Testis (tissue), 2 donors: ENCODE results near the gene ECHS1.

Source experiments
- POLR2A ChIP-seq: fragments of 450-650 bp; IDR thresholded peaks from one replicate; pipeline ENCODE4 v1.6.1; 2017; ENCODE audit warnings: antibody characterized with exemption, mild to moderate bottlenecking, moderate library complexity
- TF ChIP-seq, protein P1 (sequence below), 3 experiments: fragments of 450-650 bp in 2 of 3; fragments of 200-600 bp in 1 of 3; sonication (generic) in 1 of 3; IDR thresholded peaks; one replicate each; pipeline ENCODE4 v1.5.1; 2016 to 2019; ENCODE audit warnings: antibody characterized with exemption in 3 of 3, mild to moderate bottlenecking in 2 of 3, moderate library complexity in 1 of 3

DNA sequence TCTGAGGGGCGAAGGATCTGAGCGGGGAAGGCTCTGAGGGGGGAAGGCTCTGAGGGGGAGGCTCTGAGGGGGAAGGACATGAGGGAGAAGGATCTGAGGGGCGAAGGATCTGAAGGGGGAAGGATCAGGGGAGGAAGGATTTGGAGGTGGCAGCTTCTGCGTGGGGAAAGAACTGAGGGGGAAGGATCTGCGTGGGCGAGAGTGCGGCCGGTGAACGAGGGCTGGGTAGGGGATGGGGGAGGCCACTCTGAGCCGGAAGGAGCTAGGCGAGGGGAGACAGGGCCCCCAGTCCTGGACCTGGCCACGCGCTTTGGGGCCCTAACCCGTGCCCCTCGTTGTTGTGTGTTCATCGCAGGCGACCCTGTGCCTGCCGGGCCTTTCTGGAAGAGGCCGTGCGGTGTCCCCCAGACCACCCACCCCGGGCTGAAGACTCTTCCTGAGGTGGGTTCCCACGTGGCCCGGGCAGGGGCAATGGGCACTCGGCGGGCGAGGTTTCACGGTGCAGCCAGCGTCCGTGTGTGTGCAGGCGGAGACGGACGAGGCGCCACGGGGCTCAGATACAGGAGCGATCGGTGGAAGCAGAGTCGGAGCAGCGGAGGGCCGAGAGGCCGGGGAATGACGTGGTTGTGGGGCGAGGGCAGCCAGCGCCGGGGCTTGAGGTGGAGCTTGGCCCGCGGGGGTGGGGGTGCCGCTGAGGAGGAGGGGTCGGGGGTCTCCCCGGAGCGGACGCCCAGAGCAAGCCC lies 38.5 kb downstream of the ECHS1 start:
- TF ChIP-seq, protein P1, sequence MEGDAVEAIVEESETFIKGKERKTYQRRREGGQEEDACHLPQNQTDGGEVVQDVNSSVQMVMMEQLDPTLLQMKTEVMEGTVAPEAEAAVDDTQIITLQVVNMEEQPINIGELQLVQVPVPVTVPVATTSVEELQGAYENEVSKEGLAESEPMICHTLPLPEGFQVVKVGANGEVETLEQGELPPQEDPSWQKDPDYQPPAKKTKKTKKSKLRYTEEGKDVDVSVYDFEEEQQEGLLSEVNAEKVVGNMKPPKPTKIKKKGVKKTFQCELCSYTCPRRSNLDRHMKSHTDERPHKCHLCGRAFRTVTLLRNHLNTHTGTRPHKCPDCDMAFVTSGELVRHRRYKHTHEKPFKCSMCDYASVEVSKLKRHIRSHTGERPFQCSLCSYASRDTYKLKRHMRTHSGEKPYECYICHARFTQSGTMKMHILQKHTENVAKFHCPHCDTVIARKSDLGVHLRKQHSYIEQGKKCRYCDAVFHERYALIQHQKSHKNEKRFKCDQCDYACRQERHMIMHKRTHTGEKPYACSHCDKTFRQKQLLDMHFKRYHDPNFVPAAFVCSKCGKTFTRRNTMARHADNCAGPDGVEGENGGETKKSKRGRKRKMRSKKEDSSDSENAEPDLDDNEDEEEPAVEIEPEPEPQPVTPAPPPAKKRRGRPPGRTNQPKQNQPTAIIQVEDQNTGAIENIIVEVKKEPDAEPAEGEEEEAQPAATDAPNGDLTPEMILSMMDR (IDR thresholded peaks at IDR 0.05): no peak
- no peak for TF ChIP-seq POLR2A
